ENCODE data around the gene NMNAT3. TPM values are rescaled to one million over a fixed set of nuclear protein-coding genes. Genes with fewer than 3 reads are reported as not detected.

NMNAT3 gene
- total RNA-seq (7.5 TPM), polyA plus RNA-seq (11.9 TPM)

DNA sequence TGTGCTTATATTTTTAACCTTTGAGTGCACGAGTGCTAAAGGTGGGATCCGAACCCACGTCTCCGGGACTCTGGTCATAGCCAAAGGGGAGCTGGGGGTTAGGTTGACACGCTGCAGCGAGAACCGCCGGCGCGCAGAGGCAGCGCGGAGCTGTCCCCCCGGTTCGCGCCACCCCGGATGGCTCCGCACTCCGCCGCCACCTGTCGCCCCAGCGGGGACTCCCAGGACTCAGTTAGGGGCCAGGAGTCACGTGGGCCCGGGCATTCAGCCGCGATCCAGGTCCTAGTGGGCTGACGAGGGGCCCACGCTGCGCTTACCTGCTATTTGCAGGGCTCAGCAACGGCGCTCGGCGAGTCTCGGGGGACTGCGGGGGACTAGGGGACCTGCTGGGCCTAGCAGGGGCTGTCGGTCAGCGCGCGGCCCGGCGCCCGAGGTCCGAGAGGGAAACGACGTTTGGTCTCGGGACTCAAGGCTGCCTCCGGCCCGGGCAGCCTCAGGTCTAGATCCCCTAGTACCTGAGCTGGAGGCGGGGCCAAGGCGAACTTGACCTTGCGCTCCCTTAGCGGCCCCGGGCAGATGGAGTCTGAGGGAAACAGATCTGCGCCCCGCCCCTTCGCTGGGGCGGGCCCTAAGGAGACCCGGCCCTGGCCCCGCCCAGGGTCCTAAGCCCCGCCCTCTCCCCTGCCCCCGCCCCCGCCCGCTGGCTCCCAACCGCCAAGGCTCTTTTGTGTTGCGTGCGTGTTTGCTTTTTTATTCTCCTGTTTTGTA is at the start of gene NMNAT3:
NMNAT3 (minus strand) TSS at position 585 of the 768 bp plus-strand sequence. CDS start 50,248 bp downstream, outside the sequence.
- no peaks in the 10 kb centered on the region for H3K4me1 ChIP-seq (ENCODE audit: insufficient read depth)
- no peaks in the 10 kb centered on the region for H3K36me3 ChIP-seq (ENCODE audit: insufficient read depth)
- H3K4me3 ChIP-seq (ENCODE audit: low read depth, low read length) = peak within 1 kb of the TSS; percentile 78
- H3K27ac ChIP-seq (ENCODE audit: low read depth) = no peak within 1 kb of the TSS
- WGBS = 1% methylated on average over 65 of the region's 65 CpGs
- DNase-seq (ENCODE audit: extremely low spot score) = peak; percentile 20

GRCh38 chr3:139721370-139721769 is 43.6 kb upstream of the NMNAT3 start:
- WGBS = 71% methylated on average over 1 of the region's 1 CpG
- H3K4me1 ChIP-seq (ENCODE audit: insufficient read depth) = no peaks in the 10 kb centered on the region
- H3K4me3 ChIP-seq (ENCODE audit: low read depth, low read length) = no peak overlapping the region
- DNase-seq (ENCODE audit: extremely low spot score) = no peak
- no peaks in the 10 kb centered on the region for H3K36me3 ChIP-seq (ENCODE audit: insufficient read depth)
- H3K27ac ChIP-seq (ENCODE audit: low read depth) = no peak overlapping the region

GRCh38 chr3:139718415-139718814 is 40.6 kb upstream of the NMNAT3 start:
- DNase-seq (ENCODE audit: extremely low spot score) = no peak
- H3K27ac ChIP-seq (ENCODE audit: low read depth) = no peak overlapping the region
- 47% methylated on average over 3 of the region's 3 CpGs for WGBS

DNA sequence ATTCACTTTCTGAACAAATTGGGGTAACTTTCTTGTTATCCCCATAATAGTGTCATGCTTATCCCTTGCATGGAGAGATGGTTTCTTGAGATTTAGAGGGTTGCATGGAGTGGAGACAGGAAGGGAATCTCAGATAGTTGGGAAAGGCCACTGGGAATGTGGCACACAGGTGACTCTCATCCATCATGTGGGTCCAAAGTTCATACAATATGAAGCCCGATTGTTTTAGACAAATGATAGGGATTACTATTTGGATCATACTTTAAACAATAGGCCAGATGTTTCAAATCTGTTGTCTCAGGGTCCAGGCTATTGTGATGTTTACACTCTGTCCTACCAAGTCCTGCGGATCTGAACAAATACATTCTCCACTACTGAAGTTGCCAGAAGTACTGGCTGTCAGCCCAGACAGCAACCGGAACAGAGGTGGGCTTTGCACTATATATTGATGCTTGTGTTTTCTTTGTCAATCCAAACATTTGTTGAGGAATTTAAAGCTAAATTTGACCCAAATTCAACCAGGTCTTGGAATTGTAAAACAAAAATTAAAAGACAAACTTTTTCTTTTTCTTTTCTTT is 39.2 kb upstream of the NMNAT3 start:
- Histone ChIP-seq H3K4me1 (ENCODE audit: insufficient read depth) (no peaks in the 10 kb centered on the region), H3K36me3 (ENCODE audit: insufficient read depth) (no peaks in the 10 kb centered on the region), H3K4me3 (ENCODE audit: low read depth, low read length) (no peak overlapping the region), H3K27ac (ENCODE audit: low read depth) (no peak overlapping the region)
- 29% methylated on average over 3 of the region's 3 CpGs for WGBS
- no peak for DNase-seq (ENCODE audit: extremely low spot score)

More at GRCh38 chr3:139718415-139718814, 40.6 kb upstream of the NMNAT3 start:
- no peaks in the 10 kb centered on the region for H3K36me3 ChIP-seq (ENCODE audit: insufficient read depth)
- H3K4me3 ChIP-seq (ENCODE audit: low read depth, low read length) = no peak overlapping the region
- no peaks in the 10 kb centered on the region for H3K4me1 ChIP-seq (ENCODE audit: insufficient read depth)

DNA sequence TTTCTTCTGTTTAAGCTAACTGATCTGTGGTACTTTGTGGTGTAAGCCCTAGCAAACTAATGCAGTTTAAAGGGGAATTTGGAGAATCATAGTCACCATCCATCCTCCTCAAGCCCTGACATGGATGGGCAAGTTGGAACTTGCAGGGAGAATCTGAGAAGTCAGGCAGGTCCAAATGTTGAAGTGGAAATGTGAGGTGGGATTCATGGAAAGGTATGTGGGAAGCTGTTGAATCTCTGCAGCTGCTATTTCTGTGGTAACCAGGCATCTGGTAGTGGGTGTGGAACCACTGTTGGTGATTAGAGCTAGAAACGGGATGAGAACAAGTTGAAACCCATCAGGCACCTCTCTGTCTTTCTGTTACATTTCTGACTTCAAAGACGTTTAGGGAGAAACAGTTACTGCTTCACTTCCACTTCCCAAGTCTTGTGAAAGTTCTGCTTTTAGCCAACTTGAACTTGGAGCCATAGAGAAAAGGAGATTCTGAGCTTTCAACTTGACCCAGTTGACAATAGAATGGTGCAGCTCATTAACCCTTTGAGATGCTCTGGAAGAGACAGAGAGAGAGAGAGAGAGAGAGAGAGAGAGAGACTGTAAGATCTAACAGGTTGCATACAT is 38.1 kb upstream of the NMNAT3 start:
- Histone ChIP-seq H3K36me3 (ENCODE audit: insufficient read depth) (no peaks in the 10 kb centered on the region), H3K4me3 (ENCODE audit: low read depth, low read length) (no peak overlapping the region), H3K4me1 (ENCODE audit: insufficient read depth) (no peaks in the 10 kb centered on the region), H3K27ac (ENCODE audit: low read depth) (no peak overlapping the region)
- no peak for DNase-seq (ENCODE audit: extremely low spot score)
- 44% methylated on average over 2 of the region's 2 CpGs for whole genome bisulfite sequencing

- DNase-seq (ENCODE audit: extremely low spot score) = no peak
- Histone ChIP-seq H3K4me3 (ENCODE audit: low read depth, low read length) (no peak overlapping the region), H3K36me3 (ENCODE audit: insufficient read depth) (no peaks in the 10 kb centered on the region), H3K27ac (ENCODE audit: low read depth) (no peak overlapping the region), H3K4me1 (ENCODE audit: insufficient read depth) (no peaks in the 10 kb centered on the region)
- 92% methylated on average over 2 of the region's 2 CpGs for WGBS
These were observed 37.4 kb upstream of the NMNAT3 start for GRCh38 chr3:139715166-139715565.

- H3K27ac ChIP-seq (ENCODE audit: low read depth) = no peak overlapping the region
- no peaks in the 10 kb centered on the region for H3K4me1 ChIP-seq (ENCODE audit: insufficient read depth)
- no peaks in the 10 kb centered on the region for H3K36me3 ChIP-seq (ENCODE audit: insufficient read depth)
- 50% methylated on average over 3 of the region's 3 CpGs for WGBS
- no peak overlapping the region for H3K4me3 ChIP-seq (ENCODE audit: low read depth, low read length)
- no peak for DNase-seq (ENCODE audit: extremely low spot score)
These were observed 32.4 kb upstream of the NMNAT3 start for GRCh38 chr3:139710212-139710611.

DNA sequence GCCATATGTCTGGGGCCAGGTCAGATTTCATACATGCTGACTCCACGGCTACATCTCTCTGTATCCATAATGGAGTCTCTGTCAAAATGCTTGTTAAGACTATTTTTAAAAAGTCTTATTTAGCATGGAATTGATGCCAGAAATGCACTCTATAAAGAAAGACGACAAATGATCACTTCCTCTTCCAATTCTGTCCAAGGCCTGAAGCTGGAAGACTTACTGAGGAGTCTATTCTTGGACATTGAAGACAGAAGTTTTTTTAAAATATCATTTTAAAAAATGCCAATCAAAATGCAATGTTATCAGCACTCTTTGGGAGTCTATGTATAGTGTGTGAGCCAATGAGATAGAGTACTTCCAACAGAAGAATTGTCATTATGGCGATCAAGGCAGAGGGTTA is 27.9 kb upstream of the NMNAT3 start:
- DNase-seq (ENCODE audit: extremely low spot score) = no peak
- Histone ChIP-seq H3K4me3 (ENCODE audit: low read depth, low read length) (no peak overlapping the region), H3K36me3 (ENCODE audit: insufficient read depth) (no peaks in the 10 kb centered on the region), H3K27ac (ENCODE audit: low read depth) (no peak overlapping the region), H3K4me1 (ENCODE audit: insufficient read depth) (no peaks in the 10 kb centered on the region)
- 76% methylated on average over 3 of the region's 3 CpGs for WGBS

DNA sequence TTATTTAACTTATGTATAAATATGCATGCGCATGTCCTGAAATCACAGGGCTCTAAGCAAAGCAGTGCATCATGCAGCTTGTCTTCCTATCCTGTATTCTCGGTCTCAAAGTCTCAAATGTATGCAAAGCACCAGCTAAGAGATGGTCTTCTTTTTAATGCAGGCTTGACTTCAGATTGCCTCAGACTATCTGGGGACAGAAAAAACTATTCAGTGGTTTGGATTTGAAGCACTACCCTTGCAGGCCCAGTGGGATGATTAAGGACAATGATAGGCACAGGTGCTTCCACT is 18.5 kb upstream of the NMNAT3 start:
- Histone ChIP-seq H3K36me3 (ENCODE audit: insufficient read depth) (no peaks in the 10 kb centered on the region), H3K4me3 (ENCODE audit: low read depth, low read length) (no peak overlapping the region), H3K27ac (ENCODE audit: low read depth) (no peak overlapping the region), H3K4me1 (ENCODE audit: insufficient read depth) (no peaks in the 10 kb centered on the region)
- no peak for DNase-seq (ENCODE audit: extremely low spot score)
- WGBS = 96% methylated on average over 2 of the region's 2 CpGs

DNA sequence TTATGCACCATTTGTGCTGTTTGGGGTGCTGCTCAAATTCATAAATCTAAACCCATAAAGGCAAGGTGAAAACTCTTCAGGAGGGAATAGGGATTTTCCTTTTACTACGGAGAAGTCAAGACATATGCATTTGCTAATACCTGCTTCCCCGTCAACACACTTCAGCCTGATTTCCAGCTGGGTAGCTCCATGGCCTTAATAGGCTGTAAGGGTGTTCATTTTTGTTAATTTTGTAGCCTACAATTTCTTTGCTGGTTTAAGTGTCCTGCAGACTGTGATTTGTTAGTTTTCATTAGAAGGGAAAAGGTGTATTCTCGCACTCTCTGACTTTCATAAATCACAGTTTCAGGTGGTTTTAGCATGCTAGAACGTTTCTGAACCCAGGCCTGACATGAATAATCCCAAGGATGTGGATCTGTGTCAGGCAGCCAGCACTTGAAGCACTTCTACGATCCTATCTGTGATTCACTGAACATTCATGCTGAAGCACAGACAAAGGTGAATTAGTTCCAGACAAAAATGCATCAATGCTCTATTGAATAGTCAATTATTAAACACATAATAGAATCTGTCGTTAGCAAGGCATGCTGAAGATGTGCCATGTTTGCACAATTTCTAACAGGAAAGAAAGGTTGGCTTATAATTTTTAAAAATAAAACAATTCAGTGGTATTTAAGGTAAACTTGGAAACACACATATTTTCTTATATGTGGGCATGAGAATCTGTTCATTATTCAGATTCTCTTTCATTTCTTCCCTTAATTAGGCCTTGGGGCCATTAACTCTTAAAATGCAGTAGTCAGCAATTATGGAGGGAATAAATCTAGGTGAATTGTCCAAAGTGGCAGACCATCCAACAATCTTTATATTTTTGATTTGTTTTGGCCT is 17.9 kb upstream of the NMNAT3 start:
- Histone ChIP-seq H3K4me1 (ENCODE audit: insufficient read depth) (no peaks in the 10 kb centered on the region), H3K27ac (ENCODE audit: low read depth) (no peak overlapping the region), H3K4me3 (ENCODE audit: low read depth, low read length) (no peak overlapping the region), H3K36me3 (ENCODE audit: insufficient read depth) (no peaks in the 10 kb centered on the region)
- WGBS = 52% methylated on average over 6 of the region's 6 CpGs
- no peak for DNase-seq (ENCODE audit: extremely low spot score)

GRCh38 chr3:139695007-139695406 is 17.2 kb upstream of the NMNAT3 start:
- WGBS = 42% methylated on average over 3 of the region's 3 CpGs
- Histone ChIP-seq H3K27ac (ENCODE audit: low read depth) (no peak overlapping the region), H3K4me1 (ENCODE audit: insufficient read depth) (no peaks in the 10 kb centered on the region), H3K4me3 (ENCODE audit: low read depth, low read length) (no peak overlapping the region), H3K36me3 (ENCODE audit: insufficient read depth) (no peaks in the 10 kb centered on the region)
- no peak for DNase-seq (ENCODE audit: extremely low spot score)

GRCh38 chr3:139694542-139694941 is 16.8 kb upstream of the NMNAT3 start:
- H3K4me3 ChIP-seq (ENCODE audit: low read depth, low read length) = no peak overlapping the region
- H3K27ac ChIP-seq (ENCODE audit: low read depth) = no peak overlapping the region
- 69% methylated on average over 1 of the region's 1 CpG for WGBS
- no peaks in the 10 kb centered on the region for H3K36me3 ChIP-seq (ENCODE audit: insufficient read depth)
- H3K4me1 ChIP-seq (ENCODE audit: insufficient read depth) = no peaks in the 10 kb centered on the region
- no peak for DNase-seq (ENCODE audit: extremely low spot score)

DNA sequence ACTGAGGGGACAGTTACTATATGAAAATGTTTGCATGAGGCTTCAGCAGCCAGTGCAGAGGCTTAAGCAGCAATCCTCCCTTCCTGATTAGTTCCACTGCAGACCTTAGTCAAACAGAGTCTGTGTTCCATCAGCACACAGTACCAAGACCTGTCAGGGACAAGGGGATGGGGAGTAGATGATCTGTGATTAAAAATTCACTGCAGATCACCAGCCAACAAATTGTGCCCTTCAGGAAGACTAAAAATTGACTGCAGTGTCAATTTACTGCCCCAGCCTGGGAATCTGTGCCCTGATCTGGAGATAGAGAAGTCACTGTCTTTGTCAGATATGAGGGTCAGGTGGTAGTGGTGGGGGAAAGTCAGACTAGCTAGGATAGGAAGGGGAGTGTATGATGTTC is 13.8 kb upstream of the NMNAT3 start:
- no peak overlapping the region for H3K4me3 ChIP-seq (ENCODE audit: low read depth, low read length)

More for the DNA sequence above, 13.8 kb upstream of the NMNAT3 start:
- Histone ChIP-seq H3K4me1 (ENCODE audit: insufficient read depth) (no peaks in the 10 kb centered on the region), H3K27ac (ENCODE audit: low read depth) (no peak overlapping the region), H3K36me3 (ENCODE audit: insufficient read depth) (no peaks in the 10 kb centered on the region)
- DNase-seq (ENCODE audit: extremely low spot score) = no peak
